Small intestine (tissue), 7 donors: ENCODE measurements around the gene LARGE1. TPM values are rescaled to one million over a fixed set of nuclear protein-coding genes. Genes with fewer than 3 reads are reported as not detected.

Source experiments
- DNase-seq, 2 donors: peaks; one replicate each; pipeline versions ENCODE4 v3.0.0 to v3.0.0-alpha.2; 2013
- FAIRE-seq: peaks from 2 replicates; lab custom pipeline; 2012; peaks lifted over from hg19 to GRCh38; lab: Jason Lieb, UNC
- H3K27ac ChIP-seq, 3 donors: one replicate each; pipeline ENCODE4 v1.5.1; 2013; ENCODE audit warnings: low read length in 2 of 3, mild to moderate bottlenecking in 2 of 3, control low read depth in 1 of 3, inconsistent platforms in 1 of 3, low read depth in 1 of 3, moderate library complexity in 1 of 3
- H3K27me3 ChIP-seq, 3 donors: one replicate each; pipeline ENCODE4 v1.6.1; 2013; ENCODE audit warnings: low read length in 3 of 3, inconsistent platforms in 1 of 3; ENCODE audit not compliant: control insufficient read depth in 3 of 3, insufficient read depth in 3 of 3
- H3K36me3 ChIP-seq, 3 donors: one replicate each; pipeline ENCODE4 v1.6.1; 2013; ENCODE audit warnings: low read length in 3 of 3, inconsistent platforms in 1 of 3, low read depth in 1 of 3, mild to moderate bottlenecking in 1 of 3, moderate library complexity in 1 of 3; ENCODE audit not compliant: control insufficient read depth in 3 of 3, insufficient read depth in 2 of 3
- H3K4me1 ChIP-seq, 3 donors: one replicate each; pipeline ENCODE4 v1.6.1; 2013; ENCODE audit warnings: low read length in 2 of 3, inconsistent platforms in 1 of 3, low read depth in 1 of 3, mild to moderate bottlenecking in 1 of 3, moderate library complexity in 1 of 3; ENCODE audit not compliant: control insufficient read depth in 3 of 3, insufficient read depth in 2 of 3
- H3K4me3 ChIP-seq, 3 donors: one replicate each; pipeline ENCODE4 v1.5.1; 2013; ENCODE audit warnings: low read length in 3 of 3, control low read depth in 1 of 3, inconsistent platforms in 1 of 3, low read depth in 1 of 3, mild to moderate bottlenecking in 1 of 3, moderate library complexity in 1 of 3
- H3K9me3 ChIP-seq, 2 donors: one replicate each; pipeline ENCODE4 v1.6.1; 2013; ENCODE audit warnings: low read depth in 1 of 2, low read length in 1 of 2; ENCODE audit not compliant: control insufficient read depth in 2 of 2, insufficient read depth in 1 of 2
- WGBS, 3 donors: extraction: QIAGEN DNeasy Blood & Tissue Kit; methylation state at CpG; one replicate each; pipeline ENCODE4 v1.1.7; 2013; 5-methylcytosine and 5-hydroxymethylcytosine counted together
- polyA plus RNA-seq, 4 donors: library from polyadenylated mRNA; stranded (reverse) in 3 of 4; unstranded in 1 of 4; fragments of 200-250 nt in 3 of 4; fragments of 120-200 nt in 1 of 4; gene quantifications; one replicate each; pipeline versions ENCODE4 v1.2.1 to v1.2.3, GENCODE V29; 2013
- donor health status: healthy with polysubstance abuse.
- donor health status: control.
- donor health status: control.
- donor health status: Bipolar disorder and iron deficiency.
- donor health status: healthy.

The LARGE1 gene
- polyA plus RNA-seq, 4 donors: 5.1 to 18.8 (median 8.0) TPM

- no peak overlapping the region for H3K4me3 ChIP-seq
- no peaks in the 10 kb centered on the region for H3K27me3 ChIP-seq
- no peak overlapping the region for H3K27ac ChIP-seq
- no peaks in the 10 kb centered on the region for H3K4me1 ChIP-seq
- DNase-seq (no peak), FAIRE-seq (no peak)
- peaks cover 0 to 5% (median 0%) of the 10 kb centered on the region in 3 donors for H3K36me3 ChIP-seq
- H3K9me3 ChIP-seq: no peaks in the 10 kb centered on the region
- WGBS, 3 donors: 87 to 94% (median 88%) methylated on average over 3 of the region's 3 CpGs
Observed at GRCh38 chr22:33415401-33415800, 504.9 kb downstream of the LARGE1 start.

GRCh38 chr22:33409079-33409478 is 511.2 kb downstream of the LARGE1 start:
- H3K36me3 ChIP-seq: no peaks in the 10 kb centered on the region
- no peak overlapping the region for H3K4me3 ChIP-seq
- H3K9me3 ChIP-seq: no peaks in the 10 kb centered on the region
- H3K27me3 ChIP-seq: no peaks in the 10 kb centered on the region
- H3K4me1 ChIP-seq: no peaks in the 10 kb centered on the region
- no peak for FAIRE-seq
- no peak for DNase-seq
- WGBS, 3 donors: 91 to 94% (median 93%) methylated on average over 2 of the region's 2 CpGs
- H3K27ac ChIP-seq: no peak overlapping the region

- Histone ChIP-seq H3K4me3 (no peak overlapping the region), H3K36me3 (no peaks in the 10 kb centered on the region), H3K9me3 (no peaks in the 10 kb centered on the region), H3K27ac (no peak overlapping the region), H3K27me3 (no peaks in the 10 kb centered on the region), H3K4me1 (no peaks in the 10 kb centered on the region)
- DNase-seq (no peak), FAIRE-seq (no peak)
- WGBS, 3 donors: 76 to 92% (median 82%) methylated on average over 3 of the region's 3 CpGs
Observed at GRCh38 chr22:33405194-33405593, 515.1 kb downstream of the LARGE1 start.

- H3K9me3 ChIP-seq: no peaks in the 10 kb centered on the region
- no peak overlapping the region for H3K4me3 ChIP-seq
- DNase-seq (peak in 1 of 2 donors; percentile 37), FAIRE-seq (no peak)
- H3K27ac ChIP-seq: no peak overlapping the region
- H3K4me1 ChIP-seq: no peaks in the 10 kb centered on the region
- 67 to 82% (median 76%) methylated on average over 3 of the region's 3 CpGs for WGBS, 3 donors
- H3K36me3 ChIP-seq: no peaks in the 10 kb centered on the region
- no peaks in the 10 kb centered on the region for H3K27me3 ChIP-seq
Observed at GRCh38 chr22:33404723-33405122, 515.6 kb downstream of the LARGE1 start.

- DNase-seq (no peak), FAIRE-seq (no peak)
- no peaks in the 10 kb centered on the region for H3K4me1 ChIP-seq
- H3K27me3 ChIP-seq: no peaks in the 10 kb centered on the region
- H3K36me3 ChIP-seq: no peaks in the 10 kb centered on the region
- 88 to 97% (median 90%) methylated on average over 3 of the region's 3 CpGs for WGBS, 3 donors
- no peak overlapping the region for H3K27ac ChIP-seq
- no peak overlapping the region for H3K4me3 ChIP-seq
- no peaks in the 10 kb centered on the region for H3K9me3 ChIP-seq
Observed at GRCh38 chr22:33402325-33402724, 518.0 kb downstream of the LARGE1 start.

- Histone ChIP-seq H3K27ac (no peak overlapping the region), H3K27me3 (no peaks in the 10 kb centered on the region), H3K9me3 (no peaks in the 10 kb centered on the region), H3K4me3 (no peak overlapping the region), H3K4me1 (no peaks in the 10 kb centered on the region), H3K36me3 (no peaks in the 10 kb centered on the region)
- DNase-seq (no peak), FAIRE-seq (no peak)
- WGBS, 3 donors: 82 to 89% (median 85%) methylated on average over 5 of the region's 5 CpGs
Observed at GRCh38 chr22:33401291-33401690, 519.0 kb downstream of the LARGE1 start.

- no peak for FAIRE-seq
- no peak for DNase-seq
- Histone ChIP-seq H3K4me1 (no peaks in the 10 kb centered on the region), H3K27me3 (no peaks in the 10 kb centered on the region), H3K9me3 (no peaks in the 10 kb centered on the region), H3K36me3 (peaks cover 0 to 1% (median 0%) of the 10 kb centered on the region in 3 donors), H3K4me3 (no peak overlapping the region), H3K27ac (no peak overlapping the region)
- 75 to 86% (median 78%) methylated on average over 5 of the region's 5 CpGs for WGBS, 3 donors
Observed at GRCh38 chr22:33400891-33401290, 519.4 kb downstream of the LARGE1 start.

GRCh38 chr22:33400061-33400840 is 520.0 kb downstream of the LARGE1 start:
- no peak overlapping the region for H3K27ac ChIP-seq
- FAIRE-seq: no peak
- peaks cover 0 to 2% (median 0%) of the 10 kb centered on the region in 3 donors for H3K36me3 ChIP-seq
- DNase-seq: no peak
- H3K4me1 ChIP-seq: no peaks in the 10 kb centered on the region
- no peak overlapping the region for H3K4me3 ChIP-seq
- H3K9me3 ChIP-seq: no peaks in the 10 kb centered on the region
- no peaks in the 10 kb centered on the region for H3K27me3 ChIP-seq
- 88 to 93% (median 92%) methylated on average over 9 of the region's 9 CpGs for WGBS, 3 donors
